IMR-90 (cell line): ENCODE results near the gene NRP1.

Experiments
- MAFK ChIP-seq: IDR thresholded peaks from 2 replicates; pipeline ENCODE4 v1.6.1; 2012; ENCODE audit warnings: low read depth, low read length, improper control_type of control experiment
- MAZ ChIP-seq: IDR thresholded peaks from 2 replicates; pipeline ENCODE4 v1.6.1; 2012; ENCODE audit warnings: low read depth, mild to moderate bottlenecking, low read length, improper control_type of control experiment, moderate library complexity, borderline replicate concordance
- MXI1 ChIP-seq: IDR thresholded peaks from 2 replicates; pipeline ENCODE4 v1.6.1; 2012; ENCODE audit warnings: low read depth, mild to moderate bottlenecking, low read length, moderate library complexity, borderline replicate concordance
- POLR2A ChIP-seq: IDR thresholded peaks from 2 replicates; pipeline ENCODE4 v1.6.1; 2012; ENCODE audit warnings: mild to moderate bottlenecking, low read depth, low read length
- RAD21 ChIP-seq: IDR thresholded peaks from 2 replicates; pipeline ENCODE4 v1.6.1; 2012; ENCODE audit warnings: low read length, improper control_type of control experiment
- RCOR1 ChIP-seq: IDR thresholded peaks from 2 replicates; pipeline ENCODE4 v1.6.1; 2012; ENCODE audit warnings: mild to moderate bottlenecking, low read length, improper control_type of control experiment; ENCODE audit not compliant: insufficient replicate concordance
- RFX5 ChIP-seq: IDR thresholded peaks from 2 replicates; pipeline ENCODE4 v1.8.0; 2012; ENCODE audit warnings: low read depth, mild to moderate bottlenecking, low read length, moderate library complexity
- TF ChIP-seq, protein P1 (sequence below): conservative IDR thresholded peaks from 2 replicates; pipeline ENCODE4 v1.5.1; 2012; ENCODE audit warnings: mild to moderate bottlenecking, low read depth, low read length, improper control_type of control experiment

DNA sequence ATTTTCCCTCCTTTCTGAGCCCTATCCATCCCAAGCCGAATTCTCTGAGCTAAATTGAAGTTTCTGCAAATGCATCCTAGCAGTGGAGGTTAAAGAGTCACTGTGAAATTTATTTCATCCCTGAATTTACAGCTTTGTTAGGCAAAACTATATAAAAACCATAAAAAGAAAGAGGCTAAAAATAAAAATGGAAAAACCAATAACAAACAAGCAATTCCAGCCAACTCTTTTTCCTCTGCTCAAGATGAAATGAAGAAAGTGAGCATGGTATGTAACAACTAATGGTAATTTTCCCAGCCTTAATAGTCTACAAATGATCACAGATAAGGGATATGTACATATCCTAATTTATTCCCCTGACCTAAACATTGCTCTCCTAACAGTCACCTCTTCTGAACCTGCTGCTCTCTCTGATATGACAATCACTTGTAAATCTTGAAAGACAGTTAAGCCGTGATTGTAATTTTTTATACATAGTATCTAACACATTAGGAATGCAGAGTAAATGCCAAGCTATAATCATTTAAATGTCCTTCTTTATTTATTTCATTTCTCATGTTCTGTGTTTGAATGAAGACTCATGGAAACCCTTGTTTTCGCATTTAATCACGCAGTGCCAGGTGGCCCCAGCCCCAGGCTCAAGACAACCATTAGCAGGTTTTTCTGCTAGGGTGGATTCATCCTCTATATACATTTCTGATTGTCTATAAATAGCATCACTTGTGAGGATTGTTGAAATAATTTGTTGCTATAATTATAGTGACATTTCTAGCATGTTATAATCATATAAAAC lies 48.6 kb upstream of the NRP1 start:
- TF ChIP-seq RCOR1 (no peak), POLR2A (no peak), RAD21 (no peak), MXI1 (no peak), RFX5 (no peak), MAZ (no peak), MAFK (no peak)
- TF ChIP-seq, protein P1, sequence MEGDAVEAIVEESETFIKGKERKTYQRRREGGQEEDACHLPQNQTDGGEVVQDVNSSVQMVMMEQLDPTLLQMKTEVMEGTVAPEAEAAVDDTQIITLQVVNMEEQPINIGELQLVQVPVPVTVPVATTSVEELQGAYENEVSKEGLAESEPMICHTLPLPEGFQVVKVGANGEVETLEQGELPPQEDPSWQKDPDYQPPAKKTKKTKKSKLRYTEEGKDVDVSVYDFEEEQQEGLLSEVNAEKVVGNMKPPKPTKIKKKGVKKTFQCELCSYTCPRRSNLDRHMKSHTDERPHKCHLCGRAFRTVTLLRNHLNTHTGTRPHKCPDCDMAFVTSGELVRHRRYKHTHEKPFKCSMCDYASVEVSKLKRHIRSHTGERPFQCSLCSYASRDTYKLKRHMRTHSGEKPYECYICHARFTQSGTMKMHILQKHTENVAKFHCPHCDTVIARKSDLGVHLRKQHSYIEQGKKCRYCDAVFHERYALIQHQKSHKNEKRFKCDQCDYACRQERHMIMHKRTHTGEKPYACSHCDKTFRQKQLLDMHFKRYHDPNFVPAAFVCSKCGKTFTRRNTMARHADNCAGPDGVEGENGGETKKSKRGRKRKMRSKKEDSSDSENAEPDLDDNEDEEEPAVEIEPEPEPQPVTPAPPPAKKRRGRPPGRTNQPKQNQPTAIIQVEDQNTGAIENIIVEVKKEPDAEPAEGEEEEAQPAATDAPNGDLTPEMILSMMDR, result no peak
